Brain microvascular endothelial cell (primary cell): ENCODE data around the gene OR1M1.

ENCODE experiments used
- DNase-seq: peaks from one replicate; pipeline ENCODE4 v3.0.0-alpha.2; 2020
- H3K27ac ChIP-seq: fragments of 250-450 bp; sonication (Bioruptor Pico); 2 replicates; pipeline ENCODE4 v1.5.1; 2020; ENCODE audit warnings: mild to moderate bottlenecking, moderate library complexity
- H3K27me3 ChIP-seq: fragments of 250-450 bp; sonication (Bioruptor Pico); replicated peaks from 2 replicates; pipeline ENCODE4 v1.5.1; 2020; ENCODE audit warnings: mild to moderate bottlenecking
- H3K36me3 ChIP-seq: fragments of 250-450 bp; sonication (Bioruptor Pico); replicated peaks from 2 replicates; pipeline ENCODE4 v1.5.1; 2020; ENCODE audit warnings: mild to moderate bottlenecking
- H3K4me3 ChIP-seq: 2 replicates; pipeline ENCODE4 v1.5.1; 2011; ENCODE audit warnings: low read depth, mild to moderate bottlenecking, control low read depth, low read length, moderate library complexity
- in situ Hi-C: cut with HindIII; loops from 2 replicates; pipeline ENCODE4 v1.10.0; 2017; ENCODE audit warnings: low sequenced_read_pairs, low pct_ligation_motif_present
- TF ChIP-seq, protein P1 (sequence below): IDR thresholded peaks from 2 replicates; pipeline ENCODE4 v1.5.1; 2011; ENCODE audit warnings: low read depth, mild to moderate bottlenecking, moderate library complexity, low read length, control low read depth, inconsistent platforms; ENCODE audit errors: missing control alignments

Gene OR1M1, protein sequence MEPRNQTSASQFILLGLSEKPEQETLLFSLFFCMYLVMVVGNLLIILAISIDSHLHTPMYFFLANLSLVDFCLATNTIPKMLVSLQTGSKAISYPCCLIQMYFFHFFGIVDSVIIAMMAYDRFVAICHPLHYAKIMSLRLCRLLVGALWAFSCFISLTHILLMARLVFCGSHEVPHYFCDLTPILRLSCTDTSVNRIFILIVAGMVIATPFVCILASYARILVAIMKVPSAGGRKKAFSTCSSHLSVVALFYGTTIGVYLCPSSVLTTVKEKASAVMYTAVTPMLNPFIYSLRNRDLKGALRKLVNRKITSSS

DNA sequence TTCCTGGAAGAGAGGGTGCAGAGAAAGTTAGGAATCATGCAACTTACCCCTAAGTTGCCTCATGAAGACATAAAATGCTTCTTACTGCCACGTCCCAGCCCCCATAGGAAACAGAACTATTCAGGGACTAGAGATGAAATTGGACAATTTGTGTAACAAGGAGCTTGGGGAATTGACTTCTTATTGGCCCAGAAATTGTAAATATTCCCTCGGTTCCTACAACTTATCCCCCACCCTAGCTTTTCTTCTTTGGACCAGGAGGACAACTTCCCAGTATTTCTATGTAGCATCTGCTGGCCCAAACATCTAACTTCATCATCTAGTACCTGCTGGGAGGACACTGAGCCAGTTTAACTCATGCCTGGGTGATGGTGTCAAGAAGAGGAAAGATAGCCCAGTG is at the start of gene OR1M1:
OR1M1 (plus strand) TSS at position 301 of the 400 bp plus-strand sequence. CDS start 6,184 bp downstream, outside the sequence.
- Histone ChIP-seq H3K36me3 (no peaks in the 10 kb centered on the region), H3K4me3 (no peak within 1 kb of the TSS), H3K27me3 (no peaks in the 10 kb centered on the region), H3K27ac (no peak within 1 kb of the TSS)
- TF ChIP-seq, protein P1, sequence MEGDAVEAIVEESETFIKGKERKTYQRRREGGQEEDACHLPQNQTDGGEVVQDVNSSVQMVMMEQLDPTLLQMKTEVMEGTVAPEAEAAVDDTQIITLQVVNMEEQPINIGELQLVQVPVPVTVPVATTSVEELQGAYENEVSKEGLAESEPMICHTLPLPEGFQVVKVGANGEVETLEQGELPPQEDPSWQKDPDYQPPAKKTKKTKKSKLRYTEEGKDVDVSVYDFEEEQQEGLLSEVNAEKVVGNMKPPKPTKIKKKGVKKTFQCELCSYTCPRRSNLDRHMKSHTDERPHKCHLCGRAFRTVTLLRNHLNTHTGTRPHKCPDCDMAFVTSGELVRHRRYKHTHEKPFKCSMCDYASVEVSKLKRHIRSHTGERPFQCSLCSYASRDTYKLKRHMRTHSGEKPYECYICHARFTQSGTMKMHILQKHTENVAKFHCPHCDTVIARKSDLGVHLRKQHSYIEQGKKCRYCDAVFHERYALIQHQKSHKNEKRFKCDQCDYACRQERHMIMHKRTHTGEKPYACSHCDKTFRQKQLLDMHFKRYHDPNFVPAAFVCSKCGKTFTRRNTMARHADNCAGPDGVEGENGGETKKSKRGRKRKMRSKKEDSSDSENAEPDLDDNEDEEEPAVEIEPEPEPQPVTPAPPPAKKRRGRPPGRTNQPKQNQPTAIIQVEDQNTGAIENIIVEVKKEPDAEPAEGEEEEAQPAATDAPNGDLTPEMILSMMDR, result no peak
- no peak for DNase-seq
- in situ Hi-C loops, result no loop called here

DNA sequence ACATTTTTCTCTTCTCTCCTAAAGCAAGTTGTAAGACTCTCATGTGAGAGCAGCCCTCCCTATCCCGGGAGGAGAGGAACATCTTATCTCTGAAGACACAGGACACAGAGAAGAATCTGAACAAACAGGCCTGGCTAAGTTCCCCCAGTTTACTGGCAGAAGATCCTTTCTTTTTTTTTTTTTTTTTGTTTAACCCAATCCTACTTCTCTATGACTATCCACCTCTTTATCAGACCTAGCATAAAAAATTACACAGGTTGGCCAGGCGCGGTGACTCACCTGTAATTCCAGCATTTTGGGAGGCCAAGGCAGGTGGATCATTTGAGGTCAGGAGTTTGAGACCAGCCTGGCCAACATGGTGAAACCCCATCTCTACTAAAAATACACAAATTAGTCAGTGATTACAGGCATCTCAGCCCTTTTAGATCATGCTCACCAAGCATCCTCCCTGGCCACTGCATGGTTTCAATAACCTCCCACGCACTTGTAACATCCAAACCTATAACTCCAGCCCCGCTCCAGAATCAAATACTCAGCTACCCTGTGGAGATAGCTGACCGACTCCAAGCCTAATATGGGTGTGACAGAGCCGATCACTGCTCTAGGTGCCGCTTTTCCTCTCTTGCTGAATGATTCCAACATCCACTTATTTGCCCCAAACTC is 49.3 kb upstream of the OR1M1 start:
- no peaks in the 10 kb centered on the region for H3K27me3 ChIP-seq
- H3K36me3 ChIP-seq, result no peaks in the 10 kb centered on the region
- H3K4me3 ChIP-seq, result no peak overlapping the region
- H3K27ac ChIP-seq, result no peak overlapping the region
- TF ChIP-seq, protein P1, result no peak
- in situ Hi-C loops, result no loop called here
- DNase-seq, result no peak

DNA sequence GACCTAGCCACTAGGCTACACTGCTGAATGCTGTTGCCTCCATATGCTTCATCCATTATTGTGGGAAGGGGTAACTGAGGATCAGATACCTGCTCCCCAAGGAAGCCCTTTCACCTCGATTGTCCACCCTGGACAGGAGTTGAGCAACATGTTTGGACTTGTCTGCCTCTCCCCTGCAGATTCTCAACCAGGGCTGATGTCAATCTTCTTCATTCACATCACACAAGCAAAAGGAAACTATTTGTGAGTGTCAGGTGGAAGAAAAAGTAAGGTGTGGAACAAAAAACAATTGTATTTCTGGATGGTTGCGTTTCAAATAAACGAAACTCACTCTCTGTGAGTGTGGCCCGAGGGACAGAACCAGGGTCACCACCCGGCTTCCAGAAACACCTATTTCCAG is 47.1 kb upstream of the OR1M1 start:
- no peak for DNase-seq
- in situ Hi-C loops, result no loop called here
- H3K27ac ChIP-seq, result no peak overlapping the region

DNA sequence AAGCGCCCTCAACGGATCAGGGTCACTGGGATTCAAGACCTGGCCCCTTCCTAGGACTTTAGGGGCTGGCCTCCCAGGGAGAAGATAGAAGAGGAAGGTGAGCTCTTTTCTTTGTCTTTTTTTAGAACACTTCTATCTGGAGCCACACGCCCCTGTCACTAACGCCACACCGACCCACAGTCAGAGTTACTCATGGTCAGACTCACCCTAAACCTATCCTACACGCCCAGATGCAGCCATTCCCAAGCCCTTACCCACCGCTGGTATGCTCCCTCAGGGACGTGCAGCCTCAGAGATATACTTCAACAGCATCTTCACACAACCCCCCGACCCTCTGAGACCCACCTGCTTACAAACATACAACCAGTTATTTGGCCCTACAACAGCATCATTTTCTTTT is 46.7 kb upstream of the OR1M1 start:
- in situ Hi-C loops, result no loop called here

More for the DNA sequence above, 47.1 kb upstream of the OR1M1 start:
- TF ChIP-seq, protein P1, result no peak
- Histone ChIP-seq H3K27me3 (no peaks in the 10 kb centered on the region), H3K4me3 (no peak overlapping the region), H3K36me3 (no peaks in the 10 kb centered on the region)

DNA sequence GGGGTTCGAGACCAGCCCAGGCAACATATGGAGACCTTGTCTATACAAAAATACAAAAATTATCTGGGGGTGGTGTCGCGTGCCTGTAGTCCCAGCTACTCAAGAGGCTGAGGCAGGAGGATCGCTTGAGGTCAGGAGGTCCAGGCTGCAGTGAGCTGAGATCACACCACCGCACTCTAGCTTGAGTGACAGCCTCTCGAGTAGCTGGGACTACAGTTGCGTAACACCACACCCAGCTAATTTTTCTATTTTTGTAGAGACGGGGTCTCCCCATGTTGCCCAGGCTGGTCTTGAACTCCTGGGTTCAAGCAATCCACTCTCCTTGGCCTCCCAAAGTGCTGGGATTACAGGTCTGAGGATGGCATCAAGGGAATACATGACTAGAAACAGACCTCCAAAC is 45.8 kb upstream of the OR1M1 start:
- no peaks in the 10 kb centered on the region for H3K27me3 ChIP-seq
- no peak for DNase-seq
- in situ Hi-C loops, result no loop called here
- TF ChIP-seq, protein P1, result no peak
- no peak overlapping the region for H3K4me3 ChIP-seq
- H3K27ac ChIP-seq, result no peak overlapping the region
- H3K36me3 ChIP-seq, result no peaks in the 10 kb centered on the region

More for the DNA sequence above, 46.7 kb upstream of the OR1M1 start:
- no peaks in the 10 kb centered on the region for H3K27me3 ChIP-seq
- TF ChIP-seq, protein P1, result no peak
- H3K4me3 ChIP-seq, result no peak overlapping the region
- no peaks in the 10 kb centered on the region for H3K36me3 ChIP-seq
- DNase-seq, result no peak
- no peak overlapping the region for H3K27ac ChIP-seq

DNA sequence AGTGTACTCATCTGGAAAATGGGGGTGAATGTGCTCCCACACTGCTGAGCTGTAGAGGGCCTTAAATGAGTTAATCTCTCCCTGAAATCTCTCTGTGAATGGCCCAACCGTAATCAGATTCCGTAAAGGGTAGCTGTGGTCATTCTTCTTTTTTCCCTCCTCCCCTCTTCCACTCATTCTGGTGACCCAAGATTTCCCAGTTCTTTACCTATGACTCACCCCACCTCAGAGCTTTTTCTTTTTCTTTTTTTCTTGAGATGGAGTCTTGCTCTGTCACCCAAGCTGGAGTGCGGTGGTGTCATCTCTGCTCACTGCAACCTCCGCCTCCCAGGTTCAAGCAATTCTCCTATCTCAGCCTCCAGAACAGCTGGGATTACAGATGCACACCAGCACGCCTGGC is 43.3 kb upstream of the OR1M1 start:
- Histone ChIP-seq H3K27ac (no peak overlapping the region), H3K4me3 (no peak overlapping the region), H3K27me3 (no peaks in the 10 kb centered on the region), H3K36me3 (no peaks in the 10 kb centered on the region)
- in situ Hi-C loops, result no loop called here
- TF ChIP-seq, protein P1, result no peak
- no peak for DNase-seq
